Stomach (tissue), 4 donors: ENCODE data around the gene BANP.

Experiments
- CTCF ChIP-seq, 7 experiments: fragments of 450-650 bp in 4 of 7; fragments of 200-600 bp in 3 of 7; sonication (generic) in 3 of 7; IDR thresholded peaks; one replicate each; pipeline ENCODE4 v1.5.1; 2016 to 2019; ENCODE audit warnings: antibody characterized with exemption in 7 of 7, control low read depth in 2 of 7, mild to moderate bottlenecking in 1 of 7
- EP300 ChIP-seq: sonication (generic); formaldehyde crosslinking; IDR thresholded peaks from one replicate; pipeline ENCODE4 v1.6.1; 2017; ENCODE audit warnings: antibody characterized with exemption

GRCh38 chr16:88012360-88012759, 61.1 kb downstream of the BANP start:
- no peak for TF ChIP-seq EP300
- TF ChIP-seq CTCF (IDR thresholded peaks at IDR 0.05), result no peak
